H4 (cell line): Measurements from ENCODE around the gene VWA2. TPM values are rescaled to one million over a fixed set of nuclear protein-coding genes. Genes with fewer than 3 reads are reported as not detected.

ENCODE experiments used
- DNase-seq: peaks from one replicate; pipeline ENCODE4 v3.0.0-alpha.2; 2015; ENCODE audit warnings: low spot score
- total RNA-seq: library from RNA; depleted of rRNA; stranded (reverse); fragments of >200 nt; shearing (Covaris generic); gene quantifications from 2 replicates; pipeline ENCODE4 v1.2.3, GENCODE V29; 2014

VWA2 gene
- total RNA-seq, 1 experiment from 2014 or later = not detected

DNA sequence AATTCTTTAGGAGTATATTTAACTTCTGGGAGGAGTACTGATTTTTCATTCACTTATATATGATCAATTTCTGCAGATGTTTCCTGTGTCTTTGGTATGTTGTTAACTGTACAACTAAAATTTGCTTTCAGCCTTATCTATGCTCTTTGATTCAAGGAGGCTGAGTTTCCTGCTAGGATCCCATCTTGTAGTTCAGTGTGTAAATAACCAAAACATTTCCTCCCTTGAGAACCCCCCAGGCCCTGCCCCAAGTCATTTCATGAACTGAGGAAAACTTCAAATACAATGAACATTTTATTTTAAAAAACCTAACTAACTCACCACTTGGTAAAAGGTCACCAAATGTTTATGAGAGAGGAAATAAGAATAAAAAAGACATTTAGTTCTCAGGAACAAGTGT is 55.5 kb downstream of the VWA2 start:
- DNase-seq = no peak

GRCh38 chr10:114295393-114295792 is 56.3 kb downstream of the VWA2 start:
- DNase-seq = no peak

GRCh38 chr10:114297136-114297705 is 58.2 kb downstream of the VWA2 start:
- no peak for DNase-seq

DNA sequence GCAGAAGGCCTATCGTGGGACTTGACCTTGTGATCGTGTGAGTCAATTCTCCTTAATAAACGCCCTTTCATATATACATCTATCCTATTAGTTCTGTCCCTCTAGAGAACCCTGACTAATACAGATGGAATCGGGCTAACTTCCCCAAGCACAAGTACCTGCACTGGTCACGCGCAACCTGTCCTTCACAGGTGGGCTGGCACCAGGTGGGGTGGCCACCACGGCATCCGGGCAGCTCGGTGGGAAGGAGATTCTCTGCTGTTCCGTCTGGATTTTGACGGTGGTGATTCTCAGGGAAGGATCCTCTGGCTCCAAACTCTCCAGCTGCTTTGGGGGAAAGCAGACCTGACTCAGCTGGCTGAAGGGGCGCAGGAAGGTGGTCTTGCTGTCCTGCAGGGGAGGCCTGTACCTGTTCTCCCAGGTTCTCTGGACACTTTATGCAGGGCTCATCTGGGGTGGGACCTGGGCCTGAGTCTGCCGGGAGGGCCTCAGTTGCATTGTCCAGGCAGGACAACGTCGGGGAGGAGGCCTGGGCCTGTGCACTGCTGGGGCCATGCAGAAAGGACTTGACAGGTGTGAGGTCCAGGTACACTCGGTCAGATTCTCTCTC is 61.1 kb downstream of the VWA2 start:
- no peak for DNase-seq

DNA sequence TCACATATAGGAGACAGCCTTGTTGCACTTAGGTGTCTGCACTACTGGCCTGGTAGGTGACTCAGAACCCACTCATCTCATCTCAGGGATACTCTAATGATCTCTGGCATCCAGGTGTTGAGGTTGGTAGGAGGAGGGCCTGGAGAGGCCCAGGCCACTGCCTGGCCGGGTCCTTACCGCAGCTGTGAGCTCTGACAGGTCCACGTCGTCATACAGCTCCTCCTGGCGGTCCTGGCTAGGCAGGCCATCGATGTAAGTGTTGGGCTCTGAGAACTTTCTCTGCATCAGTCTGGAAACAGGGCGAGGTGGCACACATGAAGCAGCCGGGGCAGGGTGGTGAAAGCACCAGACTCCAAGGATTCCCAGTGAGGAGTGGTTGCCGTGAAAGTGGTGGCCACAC is 62.1 kb downstream of the VWA2 start:
- DNase-seq = no peak

DNA sequence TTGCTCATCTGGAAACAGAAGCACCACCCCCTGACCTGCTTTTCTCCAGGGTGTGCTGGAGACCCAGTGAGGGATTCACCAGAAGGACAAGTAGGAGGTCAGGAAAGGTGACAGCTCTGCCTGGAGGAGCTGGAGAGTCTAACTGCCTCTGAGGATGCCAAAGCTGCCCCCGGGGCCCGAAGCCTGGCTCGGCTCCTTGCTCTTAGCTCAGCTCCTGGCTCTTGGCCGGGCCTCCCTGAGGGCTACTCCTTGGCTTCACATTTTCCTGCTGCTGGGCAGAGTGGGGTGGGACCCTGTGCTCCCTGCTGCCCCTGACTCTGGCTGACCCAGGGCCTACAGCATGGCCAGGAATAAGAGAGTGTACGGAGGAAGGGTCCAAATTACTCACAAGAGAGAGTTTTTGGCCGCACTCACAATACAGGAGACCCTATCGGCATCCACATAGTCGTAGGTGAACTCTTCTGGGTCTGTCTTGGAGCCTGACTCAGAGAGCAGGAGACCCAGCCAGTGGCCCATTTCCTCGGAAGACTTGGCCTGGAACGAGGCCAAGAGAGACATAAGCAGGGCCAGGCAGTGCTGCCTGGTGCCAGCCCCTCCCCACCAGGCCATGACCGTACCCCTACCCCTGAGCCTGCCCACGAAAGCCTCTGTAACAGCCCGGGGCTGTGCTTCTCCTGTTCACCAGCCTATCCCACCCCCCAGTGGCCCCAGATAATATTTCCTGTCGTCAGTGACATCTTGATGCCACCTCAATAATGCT is 63.1 kb downstream of the VWA2 start:
- no peak for DNase-seq

- no peak for DNase-seq
Measured at GRCh38 chr10:114303556-114303955, 64.5 kb downstream of the VWA2 start.

DNA sequence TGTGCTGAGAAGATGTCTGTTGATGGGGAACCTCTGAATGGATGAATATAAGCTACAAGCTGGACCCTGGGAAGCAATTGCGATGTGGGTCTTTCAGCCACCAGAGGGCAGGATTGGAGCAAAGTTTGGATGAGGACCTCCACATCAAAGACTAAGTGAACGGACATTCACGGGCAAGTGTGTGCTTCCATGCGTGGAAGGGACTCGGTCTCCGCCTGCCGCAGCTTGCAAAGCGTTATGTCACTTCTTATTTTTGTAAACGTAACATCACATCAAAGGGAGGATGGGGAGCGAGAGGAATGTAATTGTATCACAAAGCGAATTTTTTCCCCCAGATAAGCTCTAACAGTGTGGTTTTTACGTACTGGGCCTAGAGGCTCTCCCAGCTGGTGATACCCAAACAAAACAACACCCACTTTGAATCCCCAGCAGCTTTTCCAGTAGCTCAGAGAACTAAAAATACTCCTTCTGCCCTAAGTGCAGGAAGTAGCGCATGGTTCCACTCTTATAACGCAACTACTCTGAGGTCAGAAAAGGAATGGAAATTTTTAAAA is 65.0 kb downstream of the VWA2 start:
- DNase-seq = peak; percentile 91

DNA sequence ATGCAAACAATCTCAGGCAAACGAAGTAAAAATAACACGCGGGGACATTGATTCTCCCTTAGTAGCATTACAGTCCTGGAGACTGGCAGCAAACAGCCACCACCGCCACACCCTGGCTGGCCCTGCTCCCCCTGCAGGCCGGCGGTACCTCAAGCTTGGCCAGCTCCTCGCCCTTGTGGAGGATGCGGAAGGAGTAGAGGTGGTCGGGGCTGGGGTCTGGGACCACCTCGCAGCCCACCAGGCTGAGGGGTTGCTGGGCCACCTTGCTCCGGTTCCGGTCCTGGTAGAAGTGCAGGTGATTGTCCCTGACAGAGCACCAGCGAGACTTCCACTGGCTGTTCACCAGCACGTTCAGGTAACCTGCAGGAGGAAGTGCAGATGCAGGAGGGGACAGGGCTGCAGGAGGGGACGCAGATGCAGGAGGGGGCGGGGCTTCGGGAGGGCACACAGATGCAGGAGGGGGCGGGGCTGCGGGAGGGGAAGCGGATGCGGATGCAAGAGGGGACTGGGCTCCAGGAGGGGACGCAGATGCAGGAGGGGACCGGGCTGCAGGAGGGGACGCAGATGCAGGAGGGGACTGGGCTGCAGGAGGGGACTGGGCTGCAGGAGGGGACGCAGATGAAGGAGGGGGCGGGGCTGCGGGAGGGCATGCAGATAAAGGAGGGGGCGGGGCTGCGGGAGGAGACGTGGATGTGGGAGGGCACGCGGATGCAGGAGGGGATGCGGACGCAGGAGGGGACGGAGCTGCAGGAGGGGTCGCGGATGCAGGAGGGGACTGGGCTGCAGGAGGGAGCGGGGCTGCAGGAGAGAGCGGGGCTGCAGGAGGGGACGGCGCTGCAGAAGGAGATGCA is 65.7 kb downstream of the VWA2 start:
- DNase-seq = no peak

- no peak for DNase-seq
Measured at GRCh38 chr10:114305521-114305925, 66.5 kb downstream of the VWA2 start.

DNA sequence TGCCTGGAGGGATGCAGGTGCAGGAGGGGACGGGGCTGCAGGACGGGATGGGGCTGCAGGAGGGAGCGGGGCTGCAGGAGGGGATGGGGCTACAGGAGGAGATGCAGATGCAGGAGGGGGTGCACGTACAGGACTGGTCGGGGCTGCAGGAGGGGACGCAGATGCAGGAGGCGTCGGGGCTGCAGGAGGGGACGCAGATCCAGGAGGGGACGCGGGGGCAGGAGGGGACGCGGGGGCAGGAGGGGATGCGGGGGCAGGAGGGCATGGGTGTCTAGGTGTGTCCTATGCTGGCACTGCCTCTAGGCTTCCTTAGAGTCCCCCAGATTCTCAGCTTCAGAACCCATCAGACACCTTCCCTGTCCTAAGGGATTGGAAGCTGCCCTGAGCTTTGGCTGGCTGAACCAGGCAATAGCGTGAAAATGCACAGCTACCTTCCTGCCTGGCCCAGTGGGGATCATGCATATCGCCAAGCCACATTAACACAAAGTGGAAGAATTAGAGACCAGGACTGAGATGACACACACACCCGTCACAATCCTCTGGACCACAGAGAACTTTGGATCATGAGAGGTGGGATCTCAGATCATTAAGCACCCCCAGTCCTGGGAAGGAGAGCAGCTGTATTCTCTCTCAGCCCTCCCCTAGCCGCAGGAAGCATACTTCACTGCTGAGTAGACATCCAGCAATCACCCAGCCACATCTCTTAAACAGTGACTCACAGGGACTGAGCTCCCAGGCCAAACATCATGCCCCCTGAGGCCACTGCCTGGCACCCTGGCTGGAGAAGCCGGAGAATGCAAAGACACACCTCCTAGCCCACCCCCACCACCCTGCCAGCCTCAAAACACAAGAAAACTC is 67.3 kb downstream of the VWA2 start:
- peak; percentile 92 for DNase-seq

- no peak for DNase-seq
Measured at GRCh38 chr10:114307731-114308130, 68.7 kb downstream of the VWA2 start.

DNA sequence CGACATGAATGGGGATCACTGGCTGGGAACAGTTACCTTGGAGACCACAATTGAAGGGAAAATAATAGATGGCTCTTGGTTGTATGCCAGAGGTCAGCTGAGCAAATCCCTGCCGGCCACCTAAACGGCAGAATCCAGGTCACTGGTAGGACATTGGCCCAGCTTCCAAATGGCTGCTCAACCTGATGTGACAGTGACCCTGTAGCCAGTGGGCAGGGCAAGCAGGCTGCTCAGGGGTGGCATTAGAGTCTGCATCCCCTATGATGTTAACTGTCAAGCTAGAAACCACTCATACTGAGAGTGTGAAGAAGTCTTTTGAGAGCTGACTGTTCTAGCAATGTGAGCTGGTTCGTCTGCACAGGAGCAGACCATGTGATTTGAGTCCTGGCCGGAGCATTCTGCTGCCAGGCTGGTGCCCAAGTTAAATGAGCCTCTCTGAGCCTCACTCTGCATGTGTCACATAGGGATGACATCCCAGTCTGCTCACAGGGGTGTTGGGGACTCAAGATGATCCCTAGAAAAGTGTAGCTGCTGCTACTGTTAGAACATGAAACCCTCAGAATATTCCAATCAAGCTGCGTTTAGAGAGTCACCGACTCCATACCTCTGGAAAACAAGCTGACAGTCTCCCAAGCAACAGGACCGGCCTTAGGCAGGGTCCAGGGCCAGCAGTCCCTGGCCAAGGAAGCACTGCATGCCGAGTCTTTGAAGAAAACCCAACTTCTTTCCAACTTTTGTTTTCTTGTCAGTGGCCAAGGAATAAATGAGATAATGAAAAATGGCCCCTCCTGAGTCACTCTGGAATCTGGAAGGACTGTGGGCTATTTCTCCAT is 69.7 kb downstream of the VWA2 start:
- no peak for DNase-seq

GRCh38 chr10:114309364-114309651 is 70.3 kb downstream of the VWA2 start:
- no peak for DNase-seq

DNA sequence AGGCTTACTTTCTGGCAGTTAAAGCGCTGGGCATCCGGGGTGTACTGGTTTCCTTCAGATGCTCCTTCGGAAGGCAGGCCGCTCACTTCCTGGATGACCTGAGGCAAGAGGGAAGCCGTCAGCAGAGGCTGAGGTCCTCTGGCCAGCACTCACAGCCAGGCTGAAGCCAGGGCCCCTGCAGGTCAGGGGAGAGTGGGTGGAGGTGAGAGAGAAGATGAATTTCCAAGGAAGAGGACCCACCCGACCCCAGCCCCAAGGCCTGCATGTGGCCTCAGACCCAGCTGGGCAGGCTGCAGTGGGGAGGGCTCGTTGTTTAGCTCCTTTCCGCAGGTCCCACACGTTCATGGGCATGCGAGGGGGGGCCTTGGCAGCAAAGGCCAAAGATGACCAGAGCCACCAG is 71.3 kb downstream of the VWA2 start:
- no peak for DNase-seq

- DNase-seq = no peak
Measured at GRCh38 chr10:114311023-114311422, 72.0 kb downstream of the VWA2 start.

DNA sequence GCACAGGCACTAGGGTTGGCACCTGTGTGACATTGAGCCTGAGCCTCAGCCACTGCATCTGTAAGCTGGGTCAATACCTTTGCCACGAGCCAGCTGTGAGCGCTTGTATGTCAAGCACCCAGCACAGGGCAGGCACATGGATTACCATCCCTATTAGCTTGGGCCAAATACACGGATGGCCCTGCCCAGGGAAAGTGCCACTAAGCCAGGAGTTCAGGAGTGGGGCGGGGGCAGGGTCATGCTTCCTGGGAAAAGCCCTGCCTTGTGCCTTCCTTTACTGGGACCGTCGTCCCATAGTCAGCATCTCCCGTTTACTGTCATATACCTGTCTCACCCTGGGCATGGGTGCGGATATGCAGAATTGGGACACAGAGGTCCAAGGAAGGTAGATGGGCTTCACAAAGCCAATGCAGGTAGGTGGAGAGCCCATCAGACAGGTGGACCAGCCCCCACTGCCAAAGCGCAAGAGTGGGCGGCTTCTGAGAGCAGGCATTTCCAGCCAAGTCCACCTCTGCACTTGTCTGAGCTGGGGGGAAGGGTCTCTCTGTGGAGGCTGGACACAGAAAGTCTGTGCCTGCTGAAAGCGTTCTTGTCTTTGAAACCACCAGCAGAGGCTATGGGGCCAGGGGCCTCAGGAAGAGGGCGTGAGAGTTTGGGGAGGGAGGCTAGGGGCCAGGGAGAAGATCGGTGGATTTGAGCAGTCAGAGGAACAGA is 72.6 kb downstream of the VWA2 start:
- no peak for DNase-seq

- DNase-seq = no peak
Measured at GRCh38 chr10:114313139-114313538, 74.1 kb downstream of the VWA2 start.

- DNase-seq = no peak
Measured at GRCh38 chr10:114313866-114314265, 74.8 kb downstream of the VWA2 start.
